Measurements from ENCODE around the gene GAL3ST1. TPM values are rescaled to one million over a fixed set of nuclear protein-coding genes. Genes with fewer than 3 reads are reported as not detected.

GAL3ST1 gene
- total and polyA plus RNA-seq, 2 of the 8 experiments (the other 6 are each of a cell fraction or from before 2014, with no cell fraction given) = 11.0 to 32.5 TPM

DNA sequence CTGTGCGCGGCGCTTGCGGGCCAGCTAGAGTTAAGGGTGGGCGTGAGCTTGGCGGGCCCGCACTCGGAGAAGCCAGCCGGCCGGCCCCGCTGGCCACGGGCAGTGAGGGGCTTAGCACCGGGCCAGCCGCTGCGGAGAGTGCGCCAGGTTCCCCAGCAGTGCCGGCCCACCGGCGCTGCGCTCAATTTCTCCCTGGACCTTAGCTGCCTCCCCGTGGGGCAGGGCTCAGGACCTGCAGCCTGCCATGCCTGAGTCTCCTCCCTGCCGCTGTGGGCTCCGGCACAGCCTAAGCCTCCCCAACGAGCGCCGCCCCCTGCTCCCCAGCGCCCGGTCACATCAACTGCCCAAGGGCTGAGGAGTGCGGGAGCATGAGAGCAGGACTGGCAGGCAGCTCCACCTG, 22.4 kb upstream of the GAL3ST1 start (continued):
- TF ChIP-seq, protein P1, sequence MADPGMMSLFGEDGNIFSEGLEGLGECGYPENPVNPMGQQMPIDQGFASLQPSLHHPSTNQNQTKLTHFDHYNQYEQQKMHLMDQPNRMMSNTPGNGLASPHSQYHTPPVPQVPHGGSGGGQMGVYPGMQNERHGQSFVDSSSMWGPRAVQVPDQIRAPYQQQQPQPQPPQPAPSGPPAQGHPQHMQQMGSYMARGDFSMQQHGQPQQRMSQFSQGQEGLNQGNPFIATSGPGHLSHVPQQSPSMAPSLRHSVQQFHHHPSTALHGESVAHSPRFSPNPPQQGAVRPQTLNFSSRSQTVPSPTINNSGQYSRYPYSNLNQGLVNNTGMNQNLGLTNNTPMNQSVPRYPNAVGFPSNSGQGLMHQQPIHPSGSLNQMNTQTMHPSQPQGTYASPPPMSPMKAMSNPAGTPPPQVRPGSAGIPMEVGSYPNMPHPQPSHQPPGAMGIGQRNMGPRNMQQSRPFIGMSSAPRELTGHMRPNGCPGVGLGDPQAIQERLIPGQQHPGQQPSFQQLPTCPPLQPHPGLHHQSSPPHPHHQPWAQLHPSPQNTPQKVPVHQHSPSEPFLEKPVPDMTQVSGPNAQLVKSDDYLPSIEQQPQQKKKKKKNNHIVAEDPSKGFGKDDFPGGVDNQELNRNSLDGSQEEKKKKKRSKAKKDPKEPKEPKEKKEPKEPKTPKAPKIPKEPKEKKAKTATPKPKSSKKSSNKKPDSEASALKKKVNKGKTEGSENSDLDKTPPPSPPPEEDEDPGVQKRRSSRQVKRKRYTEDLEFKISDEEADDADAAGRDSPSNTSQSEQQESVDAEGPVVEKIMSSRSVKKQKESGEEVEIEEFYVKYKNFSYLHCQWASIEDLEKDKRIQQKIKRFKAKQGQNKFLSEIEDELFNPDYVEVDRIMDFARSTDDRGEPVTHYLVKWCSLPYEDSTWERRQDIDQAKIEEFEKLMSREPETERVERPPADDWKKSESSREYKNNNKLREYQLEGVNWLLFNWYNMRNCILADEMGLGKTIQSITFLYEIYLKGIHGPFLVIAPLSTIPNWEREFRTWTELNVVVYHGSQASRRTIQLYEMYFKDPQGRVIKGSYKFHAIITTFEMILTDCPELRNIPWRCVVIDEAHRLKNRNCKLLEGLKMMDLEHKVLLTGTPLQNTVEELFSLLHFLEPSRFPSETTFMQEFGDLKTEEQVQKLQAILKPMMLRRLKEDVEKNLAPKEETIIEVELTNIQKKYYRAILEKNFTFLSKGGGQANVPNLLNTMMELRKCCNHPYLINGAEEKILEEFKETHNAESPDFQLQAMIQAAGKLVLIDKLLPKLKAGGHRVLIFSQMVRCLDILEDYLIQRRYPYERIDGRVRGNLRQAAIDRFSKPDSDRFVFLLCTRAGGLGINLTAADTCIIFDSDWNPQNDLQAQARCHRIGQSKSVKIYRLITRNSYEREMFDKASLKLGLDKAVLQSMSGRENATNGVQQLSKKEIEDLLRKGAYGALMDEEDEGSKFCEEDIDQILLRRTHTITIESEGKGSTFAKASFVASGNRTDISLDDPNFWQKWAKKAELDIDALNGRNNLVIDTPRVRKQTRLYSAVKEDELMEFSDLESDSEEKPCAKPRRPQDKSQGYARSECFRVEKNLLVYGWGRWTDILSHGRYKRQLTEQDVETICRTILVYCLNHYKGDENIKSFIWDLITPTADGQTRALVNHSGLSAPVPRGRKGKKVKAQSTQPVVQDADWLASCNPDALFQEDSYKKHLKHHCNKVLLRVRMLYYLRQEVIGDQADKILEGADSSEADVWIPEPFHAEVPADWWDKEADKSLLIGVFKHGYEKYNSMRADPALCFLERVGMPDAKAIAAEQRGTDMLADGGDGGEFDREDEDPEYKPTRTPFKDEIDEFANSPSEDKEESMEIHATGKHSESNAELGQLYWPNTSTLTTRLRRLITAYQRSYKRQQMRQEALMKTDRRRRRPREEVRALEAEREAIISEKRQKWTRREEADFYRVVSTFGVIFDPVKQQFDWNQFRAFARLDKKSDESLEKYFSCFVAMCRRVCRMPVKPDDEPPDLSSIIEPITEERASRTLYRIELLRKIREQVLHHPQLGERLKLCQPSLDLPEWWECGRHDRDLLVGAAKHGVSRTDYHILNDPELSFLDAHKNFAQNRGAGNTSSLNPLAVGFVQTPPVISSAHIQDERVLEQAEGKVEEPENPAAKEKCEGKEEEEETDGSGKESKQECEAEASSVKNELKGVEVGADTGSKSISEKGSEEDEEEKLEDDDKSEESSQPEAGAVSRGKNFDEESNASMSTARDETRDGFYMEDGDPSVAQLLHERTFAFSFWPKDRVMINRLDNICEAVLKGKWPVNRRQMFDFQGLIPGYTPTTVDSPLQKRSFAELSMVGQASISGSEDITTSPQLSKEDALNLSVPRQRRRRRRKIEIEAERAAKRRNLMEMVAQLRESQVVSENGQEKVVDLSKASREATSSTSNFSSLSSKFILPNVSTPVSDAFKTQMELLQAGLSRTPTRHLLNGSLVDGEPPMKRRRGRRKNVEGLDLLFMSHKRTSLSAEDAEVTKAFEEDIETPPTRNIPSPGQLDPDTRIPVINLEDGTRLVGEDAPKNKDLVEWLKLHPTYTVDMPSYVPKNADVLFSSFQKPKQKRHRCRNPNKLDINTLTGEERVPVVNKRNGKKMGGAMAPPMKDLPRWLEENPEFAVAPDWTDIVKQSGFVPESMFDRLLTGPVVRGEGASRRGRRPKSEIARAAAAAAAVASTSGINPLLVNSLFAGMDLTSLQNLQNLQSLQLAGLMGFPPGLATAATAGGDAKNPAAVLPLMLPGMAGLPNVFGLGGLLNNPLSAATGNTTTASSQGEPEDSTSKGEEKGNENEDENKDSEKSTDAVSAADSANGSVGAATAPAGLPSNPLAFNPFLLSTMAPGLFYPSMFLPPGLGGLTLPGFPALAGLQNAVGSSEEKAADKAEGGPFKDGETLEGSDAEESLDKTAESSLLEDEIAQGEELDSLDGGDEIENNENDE (IDR thresholded peaks at IDR 0.05; ENCODE audit: insufficient replicate concordance, low read length) = no peak
- TF ChIP-seq PHF8 (conservative IDR thresholded peaks at IDR 0.05; ENCODE audit: low read depth, low read length) (no peak), GABPA (IDR thresholded peaks at IDR 0.05; ENCODE audit: borderline replicate concordance, insufficient read depth, low read length) (no peak), SAP30 (IDR thresholded peaks at IDR 0.05; ENCODE audit: insufficient read depth, insufficient replicate concordance, low read length) (no peak), YY1 (IDR thresholded peaks at IDR 0.05; ENCODE audit: low read depth, low read length) (no peak), CHD2 (IDR thresholded peaks at IDR 0.05; ENCODE audit: low read length) (no peak), HDAC6 (IDR thresholded peaks at IDR 0.05; ENCODE audit: low read depth, low read length) (no peak), SP2 (IDR thresholded peaks at IDR 0.05; ENCODE audit: low read length) (no peak), BRCA1 (IDR thresholded peaks at IDR 0.05; ENCODE audit: low read depth, low read length) (no peak), RAD21 (IDR thresholded peaks at IDR 0.05 in 1 of 2, conservative IDR thresholded peaks at IDR 0.05 in 1 of 2; ENCODE audit: low read depth in 2 of 2, low read length in 2 of 2) (no peak), SIN3A (conservative IDR thresholded peaks at IDR 0.05 in 1 of 2, IDR thresholded peaks at IDR 0.05 in 1 of 2; ENCODE audit: low read depth in 1 of 2, low read length in 2 of 2) (no peak), CEBPB (IDR thresholded peaks at IDR 0.05; ENCODE audit: low read depth, low read length) (no peak)

Measured in H1 (cell line).